GM19351 (cell line): ENCODE data around the gene DNAH9.

ENCODE experiments used
- ATAC-seq: cut with Tn5 transposase; IDR thresholded peaks from one replicate; pipeline ENCODE4 v1.9.1; 2021; ENCODE audit warnings: mild to moderate bottlenecking, moderate library complexity; ENCODE audit not compliant: unreplicated experiment

Gene DNAH9

GRCh38 chr17:11747441-11747840 is 149.2 kb downstream of the DNAH9 start:
- no peak for ATAC-seq

- no peak for ATAC-seq
Measured at GRCh38 chr17:11757815-11758214, 159.5 kb downstream of the DNAH9 start.

- ATAC-seq: no peak
Measured at GRCh38 chr17:11768106-11768505, 169.8 kb downstream of the DNAH9 start.

- ATAC-seq: no peak
Measured at GRCh38 chr17:11768981-11769380, 170.7 kb downstream of the DNAH9 start.

- no peak for ATAC-seq
Measured at GRCh38 chr17:11772031-11772430, 173.8 kb downstream of the DNAH9 start.

- ATAC-seq: no peak
Measured at GRCh38 chr17:11779892-11780291, 181.6 kb downstream of the DNAH9 start.

GRCh38 chr17:11780621-11781020 is 182.4 kb downstream of the DNAH9 start:
- ATAC-seq: no peak

GRCh38 chr17:11786711-11787438 is 188.6 kb downstream of the DNAH9 start:
- no peak for ATAC-seq

- no peak for ATAC-seq
Measured at GRCh38 chr17:11795906-11796305, 197.6 kb downstream of the DNAH9 start.

- ATAC-seq: no peak
Measured at GRCh38 chr17:11797803-11798202, 199.5 kb downstream of the DNAH9 start.

GRCh38 chr17:11803231-11803969 is 205.1 kb downstream of the DNAH9 start:
- no peak for ATAC-seq

GRCh38 chr17:11805138-11805537 is 206.9 kb downstream of the DNAH9 start:
- ATAC-seq: no peak

GRCh38 chr17:11805952-11806351 is 207.7 kb downstream of the DNAH9 start:
- ATAC-seq: no peak

GRCh38 chr17:11807606-11808005 is 209.3 kb downstream of the DNAH9 start:
- no peak for ATAC-seq

- no peak for ATAC-seq
Measured at GRCh38 chr17:11813278-11813677, 215.0 kb downstream of the DNAH9 start.

GRCh38 chr17:11813871-11814270 is 215.6 kb downstream of the DNAH9 start:
- ATAC-seq: no peak

GRCh38 chr17:11814655-11815262 is 216.5 kb downstream of the DNAH9 start:
- ATAC-seq: no peak

GRCh38 chr17:11816409-11816808 is 218.1 kb downstream of the DNAH9 start:
- ATAC-seq: no peak

GRCh38 chr17:11823862-11824261 is 225.6 kb downstream of the DNAH9 start:
- no peak for ATAC-seq

- no peak for ATAC-seq
Measured at GRCh38 chr17:11825572-11826209, 227.4 kb downstream of the DNAH9 start.

- ATAC-seq: no peak
Measured at GRCh38 chr17:11832401-11833137, 234.3 kb downstream of the DNAH9 start.
